ENCODE measurements around the gene CD19. TPM values are rescaled to one million over a fixed set of nuclear protein-coding genes. Genes with fewer than 3 reads are reported as not detected.

Gene CD19
- total and polyA plus RNA-seq, 12 donors: 0.26 to 1.8 (median 0.46) TPM; not detected in 2

GRCh38 chr16:28915181-28915580 lies 16.6 kb upstream of the CD19 start:
- no peaks in the 10 kb centered on the region for H3K27me3 ChIP-seq
- no peak overlapping the region for H3K27ac ChIP-seq
- H3K36me3 ChIP-seq (replicated peaks in 1 of 2): peaks cover 0 to 54% of the 10 kb centered on the region in 2 donors
- TF ChIP-seq, protein P1, sequence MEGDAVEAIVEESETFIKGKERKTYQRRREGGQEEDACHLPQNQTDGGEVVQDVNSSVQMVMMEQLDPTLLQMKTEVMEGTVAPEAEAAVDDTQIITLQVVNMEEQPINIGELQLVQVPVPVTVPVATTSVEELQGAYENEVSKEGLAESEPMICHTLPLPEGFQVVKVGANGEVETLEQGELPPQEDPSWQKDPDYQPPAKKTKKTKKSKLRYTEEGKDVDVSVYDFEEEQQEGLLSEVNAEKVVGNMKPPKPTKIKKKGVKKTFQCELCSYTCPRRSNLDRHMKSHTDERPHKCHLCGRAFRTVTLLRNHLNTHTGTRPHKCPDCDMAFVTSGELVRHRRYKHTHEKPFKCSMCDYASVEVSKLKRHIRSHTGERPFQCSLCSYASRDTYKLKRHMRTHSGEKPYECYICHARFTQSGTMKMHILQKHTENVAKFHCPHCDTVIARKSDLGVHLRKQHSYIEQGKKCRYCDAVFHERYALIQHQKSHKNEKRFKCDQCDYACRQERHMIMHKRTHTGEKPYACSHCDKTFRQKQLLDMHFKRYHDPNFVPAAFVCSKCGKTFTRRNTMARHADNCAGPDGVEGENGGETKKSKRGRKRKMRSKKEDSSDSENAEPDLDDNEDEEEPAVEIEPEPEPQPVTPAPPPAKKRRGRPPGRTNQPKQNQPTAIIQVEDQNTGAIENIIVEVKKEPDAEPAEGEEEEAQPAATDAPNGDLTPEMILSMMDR (IDR thresholded peaks at IDR 0.05): no peak
- no peak for TF ChIP-seq POLR2A (IDR thresholded peaks at IDR 0.05)
- no peaks in the 10 kb centered on the region for H3K4me1 ChIP-seq (replicated peaks in 1 of 2)
- intact Hi-C loops (cut with DNase I): no loop called here
- DNase-seq: no peak
- no peaks in the 10 kb centered on the region for H3K9me3 ChIP-seq (replicated peaks in 1 of 3)
- no peak overlapping the region for H3K4me3 ChIP-seq

GRCh38 chr16:28917095-28917494 lies 14.7 kb upstream of the CD19 start:
- no peak overlapping the region for H3K4me3 ChIP-seq
- H3K27ac ChIP-seq: no peak overlapping the region
- no peaks in the 10 kb centered on the region for H3K27me3 ChIP-seq
- no peaks in the 10 kb centered on the region for H3K4me1 ChIP-seq (replicated peaks in 1 of 2)
- WGBS, 4 donors: 89 to 94% (median 91%) methylated on average over 7 of the region's 7 CpGs
- DNase-seq: no peak
- no peak for TF ChIP-seq POLR2A (IDR thresholded peaks at IDR 0.05)
- TF ChIP-seq, protein P1 (IDR thresholded peaks at IDR 0.05): no peak
- intact Hi-C loops (cut with DNase I): no loop called here
- H3K9me3 ChIP-seq (replicated peaks in 1 of 3): no peaks in the 10 kb centered on the region
- H3K36me3 ChIP-seq (replicated peaks in 1 of 2): peaks cover 0 to 49% of the 10 kb centered on the region in 2 donors

DNA sequence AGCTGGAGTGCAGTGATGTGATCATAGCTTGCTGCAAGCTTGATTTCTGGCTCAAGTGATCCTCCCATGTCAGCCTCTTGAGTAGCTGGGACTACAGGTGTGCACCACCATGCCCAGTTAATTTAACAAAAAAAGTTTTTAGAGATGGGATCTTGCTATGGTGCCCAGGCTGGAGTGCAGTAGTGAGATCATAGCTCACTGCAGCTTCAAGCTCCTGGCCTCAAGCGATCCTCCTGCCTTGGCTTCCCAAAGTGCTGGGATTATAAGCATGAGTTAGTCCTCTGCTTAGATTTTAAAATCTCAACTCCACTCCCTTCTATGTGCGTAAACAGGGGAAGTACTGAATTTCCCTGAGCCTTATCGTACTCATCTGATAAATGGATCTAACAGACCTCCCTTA lies 13.1 kb upstream of the CD19 start:
- DNase-seq: no peak
- WGBS, 4 donors: 96 to 99% (median 97%) methylated on average over 3 of the region's 3 CpGs
- Histone ChIP-seq H3K4me3 (no peak overlapping the region), H3K4me1 (replicated peaks in 1 of 2) (peaks cover 8 to 13% of the 10 kb centered on the region in 2 donors), H3K27ac (no peak overlapping the region), H3K36me3 (replicated peaks in 1 of 2) (peaks cover 0 to 41% of the 10 kb centered on the region in 2 donors), H3K27me3 (no peaks in the 10 kb centered on the region), H3K9me3 (replicated peaks in 1 of 3) (no peaks in the 10 kb centered on the region)
- intact Hi-C loops (cut with DNase I): no loop called here
- TF ChIP-seq, protein P1 (IDR thresholded peaks at IDR 0.05): no peak
- no peak for TF ChIP-seq POLR2A (IDR thresholded peaks at IDR 0.05)

- TF ChIP-seq POLR2A (IDR thresholded peaks at IDR 0.05): no peak
- TF ChIP-seq, protein P1 (IDR thresholded peaks at IDR 0.05): no peak
- Histone ChIP-seq H3K4me1 (replicated peaks in 1 of 2) (peaks cover 16 to 24% of the 10 kb centered on the region in 2 donors), H3K27me3 (no peaks in the 10 kb centered on the region), H3K36me3 (replicated peaks in 1 of 2) (peaks cover 0 to 15% of the 10 kb centered on the region in 2 donors), H3K4me3 (no peak overlapping the region), H3K27ac (peak overlapping the region in 1 of 5 donors; percentile 41), H3K9me3 (replicated peaks in 1 of 3) (no peaks in the 10 kb centered on the region)
- 91 to 100% (median 94%) methylated on average over 3 of the region's 3 CpGs for WGBS, 4 donors
- intact Hi-C loops (cut with DNase I): no loop called here
- no peak for DNase-seq
Observed at GRCh38 chr16:28923231-28923587, 8.6 kb upstream of the CD19 start.

Data from adrenal gland (tissue), 12 donors.